Stimulated activated naive CD8-positive, alpha-beta T cell treated with anti-CD3 and anti-CD28 coated beads, Interleukin-15, Interleukin-2, amounts not matched to agents 100 ng/mL and 50 ng/mL, for 24 hours (primary cell): ENCODE results near the gene CNTN5.

Experiments
- H3K27ac Mint-ChIP-seq: one replicate; pipeline ENCODE4 v1.8.0; 2021; ENCODE audit warnings: mild to moderate bottlenecking, mixed read lengths
- H3K27me3 Mint-ChIP-seq: one replicate; pipeline ENCODE4 v1.8.0; 2021; ENCODE audit warnings: mixed read lengths
- H3K36me3 Mint-ChIP-seq: one replicate; pipeline ENCODE4 v1.8.0; 2021; ENCODE audit warnings: low read depth, mixed read lengths
- H3K4me1 Mint-ChIP-seq: one replicate; pipeline ENCODE4 v1.8.0; 2021; ENCODE audit warnings: low read depth, mixed read lengths
- H3K4me3 Mint-ChIP-seq: one replicate; pipeline ENCODE4 v1.8.0; 2021; ENCODE audit warnings: mild to moderate bottlenecking, mixed read lengths
- H3K9me3 Mint-ChIP-seq: one replicate; pipeline ENCODE4 v1.8.0; 2021; ENCODE audit warnings: mixed read lengths

Gene CNTN5

GRCh38 chr11:99199341-99199740 is 178.6 kb downstream of the CNTN5 start:
- Mint-ChIP-seq H3K4me3 (no peak overlapping the region), H3K36me3 (no peaks in the 10 kb centered on the region), H3K27ac (no peak overlapping the region), H3K9me3 (peaks cover 8% of the 10 kb centered on the region), H3K27me3 (no peaks in the 10 kb centered on the region), H3K4me1 (no peaks in the 10 kb centered on the region)

- H3K27ac Mint-ChIP-seq = no peak overlapping the region
- no peak overlapping the region for H3K4me3 Mint-ChIP-seq
- no peaks in the 10 kb centered on the region for H3K4me1 Mint-ChIP-seq
- no peaks in the 10 kb centered on the region for H3K27me3 Mint-ChIP-seq
- peaks cover 10% of the 10 kb centered on the region for H3K9me3 Mint-ChIP-seq
- H3K36me3 Mint-ChIP-seq = no peaks in the 10 kb centered on the region
These were observed 180.0 kb downstream of the CNTN5 start for GRCh38 chr11:99200720-99201119.

DNA sequence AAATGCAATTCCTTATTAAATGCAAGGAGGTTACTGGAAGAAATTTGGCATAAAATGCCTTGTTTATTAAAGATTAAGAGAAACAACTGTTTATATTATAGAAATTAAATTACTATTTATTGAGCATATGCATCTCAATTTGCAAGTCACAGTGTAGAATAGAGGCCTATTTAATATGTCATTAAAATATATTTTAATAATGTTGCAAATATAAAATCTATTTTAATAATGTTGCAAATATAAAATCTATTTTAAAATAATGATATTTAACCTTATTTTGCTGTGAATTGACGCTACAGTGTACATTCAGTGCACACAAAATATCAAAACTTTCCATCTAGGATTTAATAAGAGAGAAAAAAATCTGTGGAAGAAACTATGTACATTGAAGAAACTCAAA is 188.1 kb downstream of the CNTN5 start:
- Mint-ChIP-seq H3K4me3 (no peak overlapping the region), H3K36me3 (no peaks in the 10 kb centered on the region), H3K27me3 (no peaks in the 10 kb centered on the region), H3K4me1 (no peaks in the 10 kb centered on the region), H3K27ac (no peak overlapping the region), H3K9me3 (peaks cover 10% of the 10 kb centered on the region)

DNA sequence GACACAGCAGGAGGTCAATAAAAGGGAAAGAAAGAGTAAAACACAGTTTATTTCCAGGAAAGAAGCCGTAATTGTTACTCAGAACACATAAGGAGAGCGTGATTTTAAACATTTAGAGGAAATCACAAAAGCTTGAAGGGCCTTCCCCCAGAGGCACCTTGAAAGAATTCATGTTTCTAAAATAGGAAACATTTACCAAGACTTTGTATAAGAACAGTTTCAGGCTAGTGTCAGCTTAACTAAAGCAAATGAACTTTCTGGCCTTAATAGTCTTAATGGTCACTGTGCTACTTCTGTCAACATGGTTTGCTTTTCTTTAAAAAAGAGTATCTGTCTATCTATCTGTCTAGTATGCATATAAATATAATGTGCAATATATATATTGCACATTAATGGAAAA is 208.8 kb downstream of the CNTN5 start:
- Mint-ChIP-seq H3K27ac (no peak overlapping the region), H3K36me3 (no peaks in the 10 kb centered on the region), H3K9me3 (peaks cover 10% of the 10 kb centered on the region), H3K4me1 (no peaks in the 10 kb centered on the region), H3K4me3 (no peak overlapping the region), H3K27me3 (no peaks in the 10 kb centered on the region)

- Mint-ChIP-seq H3K27me3 (no peaks in the 10 kb centered on the region), H3K9me3 (peaks cover 10% of the 10 kb centered on the region), H3K36me3 (no peaks in the 10 kb centered on the region), H3K4me3 (no peak overlapping the region), H3K4me1 (no peaks in the 10 kb centered on the region), H3K27ac (no peak overlapping the region)
These were observed 213.8 kb downstream of the CNTN5 start for GRCh38 chr11:99234534-99234933.

GRCh38 chr11:99238401-99238800 is 217.7 kb downstream of the CNTN5 start:
- H3K27me3 Mint-ChIP-seq = no peaks in the 10 kb centered on the region
- H3K27ac Mint-ChIP-seq = no peak overlapping the region
- H3K36me3 Mint-ChIP-seq = no peaks in the 10 kb centered on the region
- H3K4me3 Mint-ChIP-seq = no peak overlapping the region
- H3K4me1 Mint-ChIP-seq = no peaks in the 10 kb centered on the region
- peaks cover 6% of the 10 kb centered on the region for H3K9me3 Mint-ChIP-seq

GRCh38 chr11:99240192-99241030 is 219.7 kb downstream of the CNTN5 start:
- Mint-ChIP-seq H3K9me3 (no peaks in the 10 kb centered on the region), H3K4me3 (no peak overlapping the region), H3K4me1 (no peaks in the 10 kb centered on the region), H3K27me3 (no peaks in the 10 kb centered on the region), H3K27ac (no peak overlapping the region), H3K36me3 (no peaks in the 10 kb centered on the region)

DNA sequence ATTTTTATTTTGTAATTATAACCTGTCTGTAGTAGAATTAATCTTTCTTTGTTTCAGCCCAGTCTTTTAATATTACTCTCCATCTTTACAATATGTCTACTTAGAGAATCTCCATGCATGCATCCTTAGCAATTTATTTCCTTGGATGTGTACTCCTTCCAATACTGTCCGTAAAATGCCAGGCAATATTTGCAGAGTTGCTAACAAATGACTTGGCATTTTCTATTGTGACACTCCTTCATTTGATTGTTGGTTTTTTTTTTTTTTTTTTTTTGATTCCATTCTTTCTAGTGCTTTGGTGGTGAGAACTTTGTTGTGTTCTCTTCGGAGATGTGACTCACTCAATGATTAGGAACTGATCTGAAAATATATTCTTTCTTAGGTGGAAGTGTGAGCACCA is 220.3 kb downstream of the CNTN5 start:
- Mint-ChIP-seq H3K36me3 (no peaks in the 10 kb centered on the region), H3K27ac (no peak overlapping the region), H3K27me3 (no peaks in the 10 kb centered on the region), H3K4me1 (no peaks in the 10 kb centered on the region), H3K9me3 (no peaks in the 10 kb centered on the region), H3K4me3 (no peak overlapping the region)

- no peaks in the 10 kb centered on the region for H3K4me1 Mint-ChIP-seq
- H3K27me3 Mint-ChIP-seq = no peaks in the 10 kb centered on the region
- H3K4me3 Mint-ChIP-seq = no peak overlapping the region
- no peaks in the 10 kb centered on the region for H3K36me3 Mint-ChIP-seq
- no peak overlapping the region for H3K27ac Mint-ChIP-seq
- peaks cover 4% of the 10 kb centered on the region for H3K9me3 Mint-ChIP-seq
These were observed 223.9 kb downstream of the CNTN5 start for GRCh38 chr11:99244613-99245012.

DNA sequence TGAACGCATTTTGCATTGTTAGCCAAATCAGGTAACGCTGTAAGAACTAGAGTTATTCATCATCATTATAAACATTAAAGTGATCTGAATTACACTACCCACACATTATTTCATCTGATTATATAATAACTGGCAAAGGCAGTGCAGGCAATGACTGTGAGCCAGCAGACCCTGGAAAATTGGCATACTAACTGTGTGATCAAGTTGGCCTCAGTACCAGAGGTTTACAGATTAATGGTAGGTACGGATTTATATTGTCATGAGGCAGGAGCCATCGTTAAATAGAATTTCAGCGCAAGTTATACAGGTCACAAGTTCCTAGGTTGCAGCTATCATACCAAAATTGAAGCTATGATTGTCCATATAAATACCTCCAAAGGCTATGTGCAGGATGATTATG is 225.4 kb downstream of the CNTN5 start:
- H3K27me3 Mint-ChIP-seq = no peaks in the 10 kb centered on the region
- no peak overlapping the region for H3K27ac Mint-ChIP-seq

GRCh38 chr11:99256614-99257013 is 235.9 kb downstream of the CNTN5 start:
- Mint-ChIP-seq H3K27me3 (no peaks in the 10 kb centered on the region), H3K9me3 (peaks cover 7% of the 10 kb centered on the region), H3K4me3 (no peak overlapping the region), H3K27ac (no peak overlapping the region), H3K36me3 (no peaks in the 10 kb centered on the region), H3K4me1 (no peaks in the 10 kb centered on the region)

More for the DNA sequence above, 225.4 kb downstream of the CNTN5 start:
- peaks cover 4% of the 10 kb centered on the region for H3K9me3 Mint-ChIP-seq
- no peaks in the 10 kb centered on the region for H3K4me1 Mint-ChIP-seq
- H3K4me3 Mint-ChIP-seq = no peak overlapping the region
- H3K36me3 Mint-ChIP-seq = no peaks in the 10 kb centered on the region

DNA sequence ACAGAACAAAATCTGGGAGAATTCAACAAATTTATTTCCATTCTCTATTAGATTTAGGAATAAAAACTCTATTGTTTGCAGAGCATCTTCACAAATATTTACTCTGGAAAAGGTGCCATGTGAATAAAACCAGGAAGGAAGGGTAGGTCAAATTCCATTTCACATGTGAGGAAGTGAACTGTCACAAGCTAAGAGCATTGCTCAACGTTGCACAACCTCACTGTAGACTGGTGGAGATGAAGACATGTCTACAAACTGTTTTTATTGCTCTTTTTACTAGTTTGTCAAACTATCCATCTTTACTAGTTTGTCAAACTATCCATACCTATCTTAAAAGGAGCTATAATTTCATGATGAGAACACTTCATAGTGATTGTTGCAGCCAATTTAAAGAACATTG is 236.4 kb downstream of the CNTN5 start:
- Mint-ChIP-seq H3K27me3 (no peaks in the 10 kb centered on the region), H3K27ac (no peak overlapping the region), H3K4me1 (no peaks in the 10 kb centered on the region), H3K36me3 (no peaks in the 10 kb centered on the region), H3K4me3 (no peak overlapping the region), H3K9me3 (peaks cover 4% of the 10 kb centered on the region)

DNA sequence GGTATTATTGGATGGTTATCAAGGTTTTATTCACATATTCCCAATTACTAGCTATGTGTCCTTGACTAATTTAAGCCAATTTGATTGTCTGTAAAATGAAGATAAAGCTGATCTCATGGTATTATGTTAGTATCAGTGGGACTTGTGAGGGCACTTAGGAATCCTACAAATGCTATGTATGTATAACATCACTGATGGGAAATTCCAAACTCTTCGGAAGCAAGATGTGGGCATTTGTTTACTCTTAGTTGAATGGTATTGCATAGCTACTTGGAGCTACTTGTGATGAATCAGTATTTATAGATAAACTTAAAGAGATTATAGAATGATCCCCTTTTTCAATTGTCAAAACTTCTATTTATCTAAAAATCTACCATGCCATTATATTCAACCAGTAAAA is 239.9 kb downstream of the CNTN5 start:
- Mint-ChIP-seq H3K36me3 (no peaks in the 10 kb centered on the region), H3K9me3 (peaks cover 4% of the 10 kb centered on the region), H3K27ac (no peak overlapping the region), H3K4me3 (no peak overlapping the region), H3K27me3 (no peaks in the 10 kb centered on the region), H3K4me1 (no peaks in the 10 kb centered on the region)

DNA sequence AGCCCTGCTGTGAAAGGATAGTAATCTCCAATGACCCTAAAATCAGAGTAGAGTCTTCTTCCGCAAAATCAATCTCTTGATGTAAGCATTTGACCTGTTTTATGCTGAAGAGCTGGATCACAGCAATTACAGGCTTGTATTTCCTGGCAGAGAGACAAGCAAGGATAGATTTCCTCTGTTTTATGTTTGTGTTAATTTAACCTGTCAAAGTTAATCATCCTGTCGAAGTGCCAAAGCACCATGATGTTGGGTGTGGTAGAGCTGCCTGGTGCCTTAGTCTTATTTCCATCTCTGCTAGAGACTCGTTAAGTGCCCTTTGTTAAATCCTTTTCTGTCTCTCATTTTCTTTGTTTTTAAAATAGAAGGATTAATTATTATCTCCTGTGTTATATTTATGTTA is 248.1 kb downstream of the CNTN5 start:
- H3K4me1 Mint-ChIP-seq = no peaks in the 10 kb centered on the region
- H3K27me3 Mint-ChIP-seq = no peaks in the 10 kb centered on the region
- H3K27ac Mint-ChIP-seq = no peak overlapping the region
- H3K9me3 Mint-ChIP-seq = peaks cover 7% of the 10 kb centered on the region
- H3K36me3 Mint-ChIP-seq = no peaks in the 10 kb centered on the region
- H3K4me3 Mint-ChIP-seq = no peak overlapping the region

DNA sequence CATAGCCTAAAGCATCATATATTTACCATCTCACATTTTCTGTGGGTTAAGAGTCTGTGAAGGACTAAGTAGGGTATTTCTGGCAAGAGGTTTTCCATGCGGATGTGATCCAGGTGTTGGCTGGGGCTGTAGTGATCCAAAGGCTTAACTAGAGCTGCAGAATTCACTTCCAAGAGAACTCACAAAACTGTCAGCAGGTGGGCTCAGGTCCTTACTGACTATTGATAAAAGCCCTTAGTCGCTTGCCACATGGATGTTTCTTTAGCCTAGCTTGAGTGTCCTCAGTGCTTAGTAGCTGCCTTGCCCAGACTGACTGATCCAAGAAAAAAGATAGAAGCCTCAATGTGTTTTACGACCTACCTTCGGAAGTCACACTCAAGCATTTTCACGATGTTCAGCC is 250.8 kb downstream of the CNTN5 start:
- Mint-ChIP-seq H3K36me3 (no peaks in the 10 kb centered on the region), H3K27me3 (no peaks in the 10 kb centered on the region), H3K9me3 (peaks cover 3% of the 10 kb centered on the region), H3K4me1 (no peaks in the 10 kb centered on the region), H3K4me3 (no peak overlapping the region), H3K27ac (no peak overlapping the region)

- Mint-ChIP-seq H3K27me3 (no peaks in the 10 kb centered on the region), H3K4me3 (no peak overlapping the region), H3K4me1 (no peaks in the 10 kb centered on the region), H3K36me3 (no peaks in the 10 kb centered on the region), H3K9me3 (peaks cover 3% of the 10 kb centered on the region), H3K27ac (no peak overlapping the region)
These were observed 254.8 kb downstream of the CNTN5 start for GRCh38 chr11:99275521-99275920.
